HuH-7 (cell line): ENCODE data around the gene CIB4.

Source experiments
- DNase-seq: peaks from one replicate; pipeline ENCODE4 v3.0.0; 2011; ENCODE audit warnings: low spot score

The CIB4 gene

GRCh38 chr2:26550276-26551015 lies 90.7 kb downstream of the CIB4 start:
- no peak for DNase-seq

- no peak for DNase-seq
These were observed 98.3 kb downstream of the CIB4 start for GRCh38 chr2:26542676-26543505.

- DNase-seq: no peak
These were observed 99.0 kb downstream of the CIB4 start for GRCh38 chr2:26542194-26542455.

GRCh38 chr2:26541401-26542193 lies 99.6 kb downstream of the CIB4 start:
- DNase-seq: no peak

GRCh38 chr2:26540961-26541360 lies 100.2 kb downstream of the CIB4 start:
- no peak for DNase-seq

- no peak for DNase-seq
These were observed 100.9 kb downstream of the CIB4 start for GRCh38 chr2:26540306-26540705.

GRCh38 chr2:26537826-26538475 lies 103.2 kb downstream of the CIB4 start:
- DNase-seq: no peak

GRCh38 chr2:26537069-26537825 lies 103.9 kb downstream of the CIB4 start:
- no peak for DNase-seq

GRCh38 chr2:26536371-26537068 lies 104.6 kb downstream of the CIB4 start:
- DNase-seq: no peak

GRCh38 chr2:26535663-26536275 lies 105.4 kb downstream of the CIB4 start:
- DNase-seq: no peak

GRCh38 chr2:26534865-26535662 lies 106.1 kb downstream of the CIB4 start:
- no peak for DNase-seq

- DNase-seq: no peak
These were observed 106.9 kb downstream of the CIB4 start for GRCh38 chr2:26534098-26534864.

GRCh38 chr2:26533661-26534060 lies 107.5 kb downstream of the CIB4 start:
- no peak for DNase-seq

- DNase-seq: no peak
These were observed 108.6 kb downstream of the CIB4 start for GRCh38 chr2:26532301-26533250.
